ENCODE measurements around the gene SLC38A8. TPM values are rescaled to one million over a fixed set of nuclear protein-coding genes. Genes with fewer than 3 reads are reported as not detected.

The SLC38A8 gene
- total RNA-seq, 6 experiments from 2014 or later = not detected

GRCh38 chr16:84021488-84021887 lies 21.1 kb downstream of the SLC38A8 start:
- H3K27ac Mint-ChIP-seq = no peak overlapping the region
- H3K27me3 Mint-ChIP-seq (ENCODE audit: insufficient read depth) = peaks cover 36% of the 10 kb centered on the region
- TF ChIP-seq CTCF (IDR thresholded peaks at IDR 0.05) = no peak
- peaks cover 8% of the 10 kb centered on the region for H3K4me1 Mint-ChIP-seq (ENCODE audit: low read depth)
- no peak overlapping the region for H3K4me3 Mint-ChIP-seq
- H3K9me3 Mint-ChIP-seq = peaks cover 40% of the 10 kb centered on the region
- no peak for DNase-seq
- H3K36me3 Mint-ChIP-seq (ENCODE audit: low read depth) = peaks cover 18% of the 10 kb centered on the region

GRCh38 chr16:84020353-84020752 lies 22.2 kb downstream of the SLC38A8 start:
- Mint-ChIP-seq H3K36me3 (ENCODE audit: low read depth) (peaks cover 18% of the 10 kb centered on the region), H3K4me1 (ENCODE audit: low read depth) (peaks cover 7% of the 10 kb centered on the region), H3K9me3 (peaks cover 40% of the 10 kb centered on the region), H3K27ac (no peak overlapping the region), H3K27me3 (ENCODE audit: insufficient read depth) (peaks cover 34% of the 10 kb centered on the region), H3K4me3 (no peak overlapping the region)
- TF ChIP-seq CTCF (IDR thresholded peaks at IDR 0.05) = no peak
- DNase-seq = no peak

- H3K4me1 Mint-ChIP-seq (ENCODE audit: low read depth) = no peaks in the 10 kb centered on the region
- no peak overlapping the region for H3K27ac Mint-ChIP-seq
- H3K4me3 Mint-ChIP-seq = no peak overlapping the region
- no peak for DNase-seq
- no peak for TF ChIP-seq CTCF (IDR thresholded peaks at IDR 0.05)
- peaks cover 40% of the 10 kb centered on the region for H3K9me3 Mint-ChIP-seq
- H3K36me3 Mint-ChIP-seq (ENCODE audit: low read depth) = peaks cover 18% of the 10 kb centered on the region
- H3K27me3 Mint-ChIP-seq (ENCODE audit: insufficient read depth) = peaks cover 36% of the 10 kb centered on the region
Measured at GRCh38 chr16:84018710-84019109, 23.9 kb downstream of the SLC38A8 start.

- Mint-ChIP-seq H3K4me1 (ENCODE audit: low read depth) (no peaks in the 10 kb centered on the region), H3K9me3 (peaks cover 27% of the 10 kb centered on the region), H3K27ac (no peak overlapping the region), H3K27me3 (ENCODE audit: insufficient read depth) (peaks cover 26% of the 10 kb centered on the region), H3K36me3 (ENCODE audit: low read depth) (peaks cover 10% of the 10 kb centered on the region), H3K4me3 (no peak overlapping the region)
- TF ChIP-seq CTCF (IDR thresholded peaks at IDR 0.05) = no peak
- no peak for DNase-seq
Measured at GRCh38 chr16:84016477-84016876, 26.1 kb downstream of the SLC38A8 start.

- TF ChIP-seq CTCF (IDR thresholded peaks at IDR 0.05) = no peak
Measured at GRCh38 chr16:84015399-84015798, 27.2 kb downstream of the SLC38A8 start.

More at GRCh38 chr16:84015399-84015798, 27.2 kb downstream of the SLC38A8 start:
- no peak for DNase-seq
- Mint-ChIP-seq H3K4me1 (ENCODE audit: low read depth) (no peaks in the 10 kb centered on the region), H3K36me3 (ENCODE audit: low read depth) (peaks cover 2% of the 10 kb centered on the region; the same call in 1 of the 2 replicates), H3K9me3 (peaks cover 16% of the 10 kb centered on the region), H3K4me3 (no peak overlapping the region), H3K27ac (no peak overlapping the region), H3K27me3 (ENCODE audit: insufficient read depth) (peaks cover 23% of the 10 kb centered on the region)

All from HFFc6 (cell line).